Activated CD4-positive, alpha-beta T cell treated with anti-CD3 and anti-CD28 coated beads for 4 hours (primary cell): ENCODE measurements around the gene PLG.
"Not testable (repeated sequence)": the region's sequence is repeated elsewhere in the genome, so short reads cannot be mapped to it uniquely, and the experiment has no call there.

Source experiments
- DNase-seq, 2 donors: peaks; one replicate each; pipeline ENCODE4 v3.0.0-alpha.2; 2020

The PLG gene

GRCh38 chr6:160701918-160702680 lies at the start of gene PLG:
Gene PLG (plus strand): TSS chr6:160702244. CDS start chr6:160702305, 61 bp downstream.
- DNase-seq: not testable (repeated sequence)

GRCh38 chr6:160659562-160659961 lies 42.5 kb upstream of the PLG start:
- DNase-seq: no peak

- DNase-seq: no peak
Measured at GRCh38 chr6:160661216-160661615, 40.8 kb upstream of the PLG start.

GRCh38 chr6:160662429-160662828 lies 39.6 kb upstream of the PLG start:
- no peak for DNase-seq

GRCh38 chr6:160662842-160663241 lies 39.2 kb upstream of the PLG start:
- no peak for DNase-seq

- not testable (repeated sequence) for DNase-seq
Measured at GRCh38 chr6:160664198-160664597, 37.8 kb upstream of the PLG start, which contains the start of gene LPA. Gene LPA (minus strand): TSS chr6:160664275. CDS start chr6:160664214, 61 bp downstream.

- DNase-seq: peak; percentile 5
Measured at GRCh38 chr6:160667639-160668481, 34.2 kb upstream of the PLG start.

- no peak for DNase-seq
Measured at GRCh38 chr6:160668589-160668988, 33.5 kb upstream of the PLG start.

GRCh38 chr6:160676418-160676817 lies 25.6 kb upstream of the PLG start:
- not testable (repeated sequence) for DNase-seq

GRCh38 chr6:160678230-160678629 lies 23.8 kb upstream of the PLG start:
- DNase-seq: no peak

- DNase-seq: no peak
Measured at GRCh38 chr6:160678744-160679401, 23.2 kb upstream of the PLG start.

GRCh38 chr6:160679402-160679769 lies 22.7 kb upstream of the PLG start:
- no peak for DNase-seq

GRCh38 chr6:160685101-160685761 lies 16.8 kb upstream of the PLG start:
- not testable (repeated sequence) for DNase-seq

- no peak for DNase-seq
Measured at GRCh38 chr6:160685762-160686450, 16.1 kb upstream of the PLG start.

GRCh38 chr6:160690458-160690857 lies 11.6 kb upstream of the PLG start:
- no peak for DNase-seq

GRCh38 chr6:160691617-160692016 lies 10.4 kb upstream of the PLG start:
- DNase-seq: no peak

GRCh38 chr6:160692369-160692959 lies 9.6 kb upstream of the PLG start:
- DNase-seq: no peak

GRCh38 chr6:160695025-160695424 lies 7.0 kb upstream of the PLG start:
- not testable (repeated sequence) for DNase-seq

- not testable (repeated sequence) for DNase-seq
Measured at GRCh38 chr6:160695622-160696021, 6.4 kb upstream of the PLG start.

GRCh38 chr6:160696884-160697283 lies 5.2 kb upstream of the PLG start:
- not testable (repeated sequence) for DNase-seq

GRCh38 chr6:160697826-160698225 lies 4.2 kb upstream of the PLG start:
- no peak for DNase-seq

GRCh38 chr6:160704688-160705087 lies 2.6 kb downstream of the PLG start:
- DNase-seq: not testable (repeated sequence)
